ENCODE results near the gene AMHR2. TPM values are rescaled to one million over a fixed set of nuclear protein-coding genes. Genes with fewer than 3 reads are reported as not detected.

AMHR2 gene
- total and polyA plus RNA-seq, 9 of the 15 experiments (the other 6 are each of a cell fraction or from before 2014, with no cell fraction given): 8.9 to 49.7 (median 19.3) TPM

DNA sequence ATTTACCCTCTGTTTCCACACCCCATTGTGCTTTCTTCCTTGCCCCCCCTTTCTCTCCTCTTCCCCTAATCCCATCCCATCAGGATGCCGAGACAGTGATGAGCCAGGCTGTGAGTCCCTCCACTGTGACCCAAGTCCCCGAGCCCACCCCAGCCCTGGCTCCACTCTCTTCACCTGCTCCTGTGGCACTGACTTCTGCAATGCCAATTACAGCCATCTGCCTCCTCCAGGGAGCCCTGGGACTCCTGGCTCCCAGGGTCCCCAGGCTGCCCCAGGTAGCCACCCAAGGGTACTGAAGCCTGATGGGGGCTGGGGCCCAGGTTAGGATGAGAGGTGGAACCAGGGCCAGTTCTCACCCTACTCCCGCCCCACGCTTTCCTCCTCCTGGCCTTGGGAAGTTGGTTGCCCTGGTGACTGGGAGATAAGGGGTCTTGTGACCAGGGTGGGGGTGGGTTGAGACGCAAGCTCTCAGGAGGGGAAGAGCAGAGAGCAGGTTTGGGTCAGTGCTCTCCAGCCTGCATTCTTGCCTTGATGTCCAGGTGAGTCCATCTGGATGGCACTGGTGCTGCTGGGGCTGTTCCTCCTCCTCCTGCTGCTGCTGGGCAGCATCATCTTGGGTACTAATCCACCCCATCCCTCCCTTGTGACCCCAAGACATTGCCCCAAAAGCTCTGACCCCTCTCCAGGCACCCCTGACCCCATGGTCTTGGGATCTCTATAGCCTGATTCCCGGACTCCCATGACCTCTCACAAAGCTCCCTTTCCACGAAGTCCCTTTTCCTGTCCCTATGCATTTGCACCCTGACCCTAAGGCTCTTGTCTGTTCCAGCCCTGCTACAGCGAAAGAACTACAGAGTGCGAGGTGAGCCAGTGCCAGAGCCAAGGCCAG, 1.2 kb downstream of the AMHR2 start (continued):
- TF ChIP-seq, protein P1, sequence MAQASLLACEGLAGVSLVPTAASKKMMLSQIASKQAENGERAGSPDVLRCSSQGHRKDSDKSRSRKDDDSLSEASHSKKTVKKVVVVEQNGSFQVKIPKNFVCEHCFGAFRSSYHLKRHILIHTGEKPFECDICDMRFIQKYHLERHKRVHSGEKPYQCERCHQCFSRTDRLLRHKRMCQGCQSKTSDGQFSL (CRISPR knock-in tag; IDR thresholded peaks at IDR 0.05): peak; percentile 49; the same call in 1 of the 2 replicates
- TF ChIP-seq, protein P1 (tag; IDR thresholded peaks at IDR 0.05): peak in 1 of 2 experiments; percentile 42; a peak in 1 of 4 replicates
- TF ChIP-seq ATF6 (CRISPR knock-in tag; IDR thresholded peaks at IDR 0.05): no peak
- peak; percentile 79 for TF ChIP-seq NEUROD1 (IDR thresholded peaks at IDR 0.05; ENCODE audit: borderline replicate concordance, low read depth, low read length, partially characterized antibody)
- no peak for TF ChIP-seq POLR3G (IDR thresholded peaks at IDR 0.05; ENCODE audit: extremely low read depth, insufficient read length, insufficient replicate concordance)
- TF ChIP-seq LEF1 (IDR thresholded peaks at IDR 0.05): peak; percentile 66; the same call in 1 of the 2 replicates
- no peak for TF ChIP-seq ZNF507 (tag; conservative IDR thresholded peaks at IDR 0.05)
- TF ChIP-seq PHF21A (IDR thresholded peaks at IDR 0.05; ENCODE audit: borderline replicate concordance, low read depth): no peak
- TF ChIP-seq PURB (CRISPR knock-in tag; IDR thresholded peaks at IDR 0.05; ENCODE audit: low read depth): no peak
- TF ChIP-seq BRCA1 (IDR thresholded peaks at IDR 0.05): no peak
- TF ChIP-seq BRCA1 (CRISPR knock-in tag; IDR thresholded peaks at IDR 0.05): no peak
- peak; percentile 68 for TF ChIP-seq RAD51 (IDR thresholded peaks at IDR 0.05; ENCODE audit: borderline replicate concordance, low read depth)
- TF ChIP-seq SIN3B (IDR thresholded peaks at IDR 0.05; ENCODE audit: low read depth): no peak
- no peak for TF ChIP-seq MEF2D (tag; conservative IDR thresholded peaks at IDR 0.05; ENCODE audit: low read depth)
- TF ChIP-seq TRIM24 (IDR thresholded peaks at IDR 0.05): 0 out of 4 replicates have a peak, but pooled peaks of 1 of the 2 experiments have one; percentile 14
- no peak for TF ChIP-seq JUNB (CRISPR knock-in tag; conservative IDR thresholded peaks at IDR 0.05)
- TF ChIP-seq STAG1 (CRISPR knock-in tag; IDR thresholded peaks at IDR 0.05; ENCODE audit: borderline replicate concordance): no peak
- peak; percentile 55; the same call in 1 of the 2 replicates for TF ChIP-seq ARID1B (IDR thresholded peaks at IDR 0.05)
- TF ChIP-seq UBTF (IDR thresholded peaks at IDR 0.05; ENCODE audit: borderline replicate concordance in 1 of 2, low read depth in 2 of 2, low read length in 2 of 2): 0 out of 4 replicates have a peak, but pooled peaks of 1 of the 2 experiments have one; percentile 0

Measured in K562 (cell line).